Trophoblast cell (in vitro differentiated cells and primary cell): ENCODE data around the gene ADM5.

Source experiments
- DNase-seq, 2 donors: peaks; one replicate each; pipeline ENCODE4 v3.0.0-alpha.2; 2016
- H2AFZ ChIP-seq: 2 replicates; pipeline ENCODE4 v1.6.1; 2013; ENCODE audit warnings: low read length, moderate library complexity, mild to moderate bottlenecking; ENCODE audit not compliant: insufficient read depth, poor library complexity
- H2AK5ac ChIP-seq: 2 replicates; pipeline ENCODE4 v1.6.1; 2013; ENCODE audit warnings: mild to moderate bottlenecking, low read length
- H2BK120ac ChIP-seq: 2 replicates; pipeline ENCODE4 v1.6.1; 2013; ENCODE audit warnings: low read length, mild to moderate bottlenecking, moderate library complexity; ENCODE audit not compliant: insufficient read depth, poor library complexity
- H2BK12ac ChIP-seq: 2 replicates; pipeline ENCODE4 v1.6.1; 2013; ENCODE audit warnings: mild to moderate bottlenecking, low read length, moderate library complexity
- H2BK5ac ChIP-seq: 2 replicates; pipeline ENCODE4 v1.6.1; 2013; ENCODE audit warnings: low read length, low read depth, moderate library complexity, mild to moderate bottlenecking; ENCODE audit not compliant: poor library complexity
- H3K14ac ChIP-seq: 2 replicates; pipeline ENCODE4 v1.6.1; 2013; ENCODE audit warnings: mild to moderate bottlenecking, low read length
- H3K18ac ChIP-seq: 2 replicates; pipeline ENCODE4 v1.6.1; 2013; ENCODE audit warnings: mild to moderate bottlenecking, low read length
- H3K23ac ChIP-seq: 2 replicates; pipeline ENCODE4 v1.6.1; 2013; ENCODE audit warnings: low read length
- H3K27ac ChIP-seq: 2 replicates; pipeline ENCODE4 v1.5.1; 2013; ENCODE audit warnings: low read depth, mild to moderate bottlenecking, inconsistent platforms, low read length, moderate library complexity
- H3K27me3 ChIP-seq: 2 replicates; pipeline ENCODE4 v1.6.1; 2013; ENCODE audit warnings: inconsistent platforms, mild to moderate bottlenecking, low read length, moderate library complexity; ENCODE audit not compliant: insufficient read depth
- H3K36me3 ChIP-seq, 2 experiments: 1 replicate in 1 of 2; 2 replicates in 1 of 2; pipeline ENCODE4 v1.6.1; 2013; ENCODE audit warnings: low read length in 2 of 2, mild to moderate bottlenecking in 2 of 2, moderate library complexity in 1 of 2; ENCODE audit not compliant: insufficient read depth in 2 of 2, control insufficient read depth in 1 of 2
- H3K4ac ChIP-seq: 2 replicates; pipeline ENCODE4 v1.6.1; 2013; ENCODE audit warnings: low read depth, mild to moderate bottlenecking, low read length, moderate library complexity
- H3K4me1 ChIP-seq, 2 experiments: 1 replicate in 1 of 2; 2 replicates in 1 of 2; pipeline ENCODE4 v1.6.1; 2013; ENCODE audit warnings: low read length in 2 of 2, mild to moderate bottlenecking in 2 of 2, moderate library complexity in 1 of 2; ENCODE audit not compliant: insufficient read depth in 2 of 2, control insufficient read depth in 1 of 2
- H3K4me2 ChIP-seq: 2 replicates; pipeline ENCODE4 v1.6.1; 2013; ENCODE audit warnings: inconsistent platforms, mild to moderate bottlenecking, low read length, moderate library complexity
- H3K4me3 ChIP-seq: 2 replicates; pipeline ENCODE4 v1.5.1; 2013; ENCODE audit warnings: mild to moderate bottlenecking, low read depth, low read length, inconsistent platforms
- H3K79me1 ChIP-seq: one replicate; pipeline ENCODE4 v1.6.1; 2013; ENCODE audit warnings: low read length
- H3K79me2 ChIP-seq: 2 replicates; pipeline ENCODE4 v1.6.1; 2013; ENCODE audit warnings: low read length, mild to moderate bottlenecking; ENCODE audit not compliant: control insufficient read depth, insufficient read depth, poor library complexity
- H3K9ac ChIP-seq: 2 replicates; pipeline ENCODE4 v1.6.1; 2013; ENCODE audit warnings: mild to moderate bottlenecking, low read length
- H3K9me3 ChIP-seq: 2 replicates; pipeline ENCODE4 v1.6.1; 2013; ENCODE audit warnings: low read depth, mild to moderate bottlenecking, control low read depth, inconsistent platforms, low read length; ENCODE audit not compliant: insufficient read depth
- H4K12ac ChIP-seq: 2 replicates; pipeline ENCODE4 v1.6.1; 2013; ENCODE audit warnings: low read depth, mild to moderate bottlenecking, low read length, moderate library complexity
- H4K8ac ChIP-seq: 2 replicates; pipeline ENCODE4 v1.6.1; 2013; ENCODE audit warnings: low read depth, mild to moderate bottlenecking, low read length, moderate library complexity
- H4K91ac ChIP-seq: one replicate; pipeline ENCODE4 v1.6.1; 2013; ENCODE audit warnings: low read depth, mild to moderate bottlenecking, low read length, moderate library complexity
- WGBS: extraction: QIAGEN DNeasy Blood & Tissue Kit; methylation state at CpG from one replicate; pipeline ENCODE4 v1.1.7; 2013; ENCODE audit warnings: missing lambda C conversion rate; ENCODE audit not compliant: insufficient read length, insufficient coverage; ENCODE audit errors: extremely low coverage; 5-methylcytosine and 5-hydroxymethylcytosine counted together

Gene ADM5

DNA sequence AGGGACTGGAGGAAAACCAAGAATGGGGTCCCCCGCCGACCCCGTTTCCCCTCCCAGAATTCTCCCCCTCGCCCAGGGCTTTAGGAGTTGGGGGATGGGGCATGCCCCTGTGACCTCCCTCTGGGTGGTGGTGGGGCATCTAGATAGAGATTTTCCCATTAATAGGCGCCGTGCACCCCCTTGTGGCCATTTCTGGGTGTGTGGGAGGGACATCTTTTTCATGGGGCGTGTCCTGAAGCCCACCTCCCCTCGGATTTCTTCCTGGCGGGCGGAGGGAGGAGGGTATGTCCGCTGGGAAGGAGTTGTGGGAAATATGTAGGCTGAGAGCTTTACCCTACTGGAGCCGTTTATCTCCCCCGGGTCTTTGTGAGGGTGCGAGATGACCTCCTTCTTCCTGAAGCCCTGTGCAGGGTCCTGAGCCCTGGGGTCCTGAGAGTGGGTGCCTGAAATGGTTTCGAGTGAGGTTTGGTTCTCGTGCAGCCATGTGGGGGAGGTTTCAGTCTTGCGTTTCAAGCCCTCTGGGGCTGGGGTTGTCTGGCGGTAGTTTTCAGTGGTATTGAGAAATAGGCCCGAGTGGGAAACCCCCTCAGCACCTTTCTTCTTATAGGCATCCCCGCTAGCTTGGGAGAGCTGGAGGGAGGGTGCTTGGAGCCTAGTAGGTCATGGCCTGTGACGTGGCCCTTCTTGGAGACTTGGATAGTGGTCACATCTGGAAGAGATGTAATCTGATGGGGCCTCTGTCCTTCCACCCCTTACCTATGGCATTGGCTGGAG is 11.3 kb upstream of the ADM5 start:
- H2AK5ac ChIP-seq = peak overlapping the region; percentile 68
- H2BK5ac ChIP-seq = peak overlapping the region; percentile 75
- H3K18ac ChIP-seq = peak overlapping the region; percentile 90

DNA sequence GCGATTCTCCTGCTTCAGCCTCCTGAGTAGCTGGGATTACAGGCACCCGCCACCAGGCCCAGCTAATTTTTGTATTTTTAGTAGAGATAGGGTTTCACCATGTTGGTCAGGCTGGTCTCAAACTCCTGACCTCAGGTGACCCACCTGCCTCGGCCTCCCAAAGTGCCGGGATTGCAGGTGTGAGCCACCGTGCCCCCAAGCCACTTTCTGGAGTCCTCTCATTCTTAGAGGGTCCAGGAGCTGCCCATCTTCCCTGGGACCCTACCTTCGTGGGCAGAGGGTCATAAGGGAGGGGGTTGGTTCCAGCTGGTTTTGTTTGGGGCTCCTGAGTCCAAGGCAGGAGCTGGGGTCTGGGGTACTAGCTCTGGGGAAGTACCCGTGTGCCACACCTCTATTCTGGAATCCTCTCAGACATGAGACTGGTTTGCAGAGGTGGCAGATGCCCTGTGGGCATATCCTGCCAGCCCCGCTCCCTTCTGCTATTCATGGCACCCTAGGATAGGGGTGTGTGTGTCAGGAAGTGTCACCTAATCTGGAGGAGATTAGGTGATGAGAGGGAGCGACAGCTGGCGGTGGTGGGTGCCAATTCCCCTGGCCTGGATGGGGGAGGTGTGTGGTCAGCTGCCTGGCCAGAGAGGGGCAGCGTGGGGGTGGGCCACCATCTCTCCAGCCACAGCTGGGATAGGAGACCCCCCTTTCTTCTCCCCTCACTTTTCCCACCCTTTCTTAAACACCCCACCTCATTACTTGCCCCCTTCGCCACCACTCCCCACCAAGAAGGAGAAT is 10.2 kb upstream of the ADM5 start:
- Histone ChIP-seq H3K4me1 (peaks cover 13% of the 10 kb centered on the region in 2 experiments), H3K27me3 (no peaks in the 10 kb centered on the region), H2AK5ac (no peak overlapping the region), H2BK120ac (no peak overlapping the region), H3K14ac (no peak overlapping the region), H2BK5ac (no peak overlapping the region), H3K4ac (peak overlapping the region; percentile 93), H3K36me3 (peaks cover 28 to 29% of the 10 kb centered on the region in 2 experiments), H4K8ac (no peak overlapping the region), H3K79me1 (peaks cover 18% of the 10 kb centered on the region), H3K4me2 (peak overlapping the region; percentile 28), H3K79me2 (peaks cover 28% of the 10 kb centered on the region), H2BK12ac (no peak overlapping the region), H3K9ac (no peak overlapping the region), H3K18ac (no peak overlapping the region), H3K23ac (no peak overlapping the region), H4K12ac (no peak overlapping the region), H3K27ac (no peak overlapping the region), H3K9me3 (peaks cover 2% of the 10 kb centered on the region), H3K4me3 (no peak overlapping the region), H2AFZ (no peak overlapping the region), H4K91ac (no peak overlapping the region)
- DNase-seq = peak in 1 of 2 donors; percentile 31
- WGBS = 100% methylated on average over 1 of the region's 12 CpGs

More for the DNA sequence above, 11.3 kb upstream of the ADM5 start:
- H3K4me1 ChIP-seq = peaks cover 13% of the 10 kb centered on the region in 2 experiments
- peak overlapping the region; percentile 66 for H3K27ac ChIP-seq
- peaks cover 2% of the 10 kb centered on the region for H3K9me3 ChIP-seq
- H3K23ac ChIP-seq = no peak overlapping the region
- peak overlapping the region; percentile 45 for H2AFZ ChIP-seq
- peak overlapping the region; percentile 99 for H3K4ac ChIP-seq
- peak overlapping the region; percentile 68 for H2BK120ac ChIP-seq
- no peaks in the 10 kb centered on the region for H3K27me3 ChIP-seq
- H3K4me3 ChIP-seq = peak overlapping the region; percentile 93
- H4K12ac ChIP-seq = peak overlapping the region; percentile 35
- H3K14ac ChIP-seq = peak overlapping the region; percentile 70
- H3K9ac ChIP-seq = peak overlapping the region; percentile 80
- DNase-seq = peak; percentile 88 to 92
- peak overlapping the region; percentile 99 for H4K91ac ChIP-seq
- WGBS = no CpG with 5 or more reads among the region's 21 CpGs
- peaks cover 18% of the 10 kb centered on the region for H3K79me1 ChIP-seq
- H3K36me3 ChIP-seq = peaks cover 23 to 25% of the 10 kb centered on the region in 2 experiments
- H3K79me2 ChIP-seq = peaks cover 28% of the 10 kb centered on the region
- peak overlapping the region; percentile 95 for H3K4me2 ChIP-seq
- no peak overlapping the region for H2BK12ac ChIP-seq
- peak overlapping the region; percentile 76 for H4K8ac ChIP-seq

GRCh38 chr19:49679771-49680413 is 9.5 kb upstream of the ADM5 start:
- WGBS = no CpG with 5 or more reads among the region's 10 CpGs

More at GRCh38 chr19:49679771-49680413, 9.5 kb upstream of the ADM5 start:
- Histone ChIP-seq H3K9ac (no peak overlapping the region), H2AFZ (no peak overlapping the region), H4K91ac (no peak overlapping the region), H4K12ac (peak overlapping the region; percentile 43), H3K14ac (no peak overlapping the region), H3K4ac (peak overlapping the region; percentile 93), H3K9me3 (peaks cover 2% of the 10 kb centered on the region), H3K36me3 (peaks cover 35 to 36% of the 10 kb centered on the region in 2 experiments), H2BK5ac (no peak overlapping the region), H2BK120ac (no peak overlapping the region), H3K4me3 (no peak overlapping the region), H3K27ac (no peak overlapping the region), H3K79me1 (peaks cover 18% of the 10 kb centered on the region), H4K8ac (peak overlapping the region; percentile 33), H3K4me1 (peaks cover 13% of the 10 kb centered on the region in 2 experiments), H3K18ac (no peak overlapping the region), H3K27me3 (no peaks in the 10 kb centered on the region), H2AK5ac (no peak overlapping the region), H3K79me2 (peaks cover 28% of the 10 kb centered on the region), H3K23ac (no peak overlapping the region), H3K4me2 (no peak overlapping the region), H2BK12ac (no peak overlapping the region)
- DNase-seq = no peak
